Trophoblast cell (in vitro differentiated cells and primary cell): Measurements from ENCODE around the gene HEXIM2.

ENCODE experiments used
- DNase-seq, 2 donors: peaks; one replicate each; pipeline ENCODE4 v3.0.0-alpha.2; 2016
- H2AFZ ChIP-seq: 2 replicates; pipeline ENCODE4 v1.6.1; 2013; ENCODE audit warnings: low read length, moderate library complexity, mild to moderate bottlenecking; ENCODE audit not compliant: insufficient read depth, poor library complexity
- H2AK5ac ChIP-seq: 2 replicates; pipeline ENCODE4 v1.6.1; 2013; ENCODE audit warnings: mild to moderate bottlenecking, low read length
- H2BK120ac ChIP-seq: 2 replicates; pipeline ENCODE4 v1.6.1; 2013; ENCODE audit warnings: low read length, mild to moderate bottlenecking, moderate library complexity; ENCODE audit not compliant: insufficient read depth, poor library complexity
- H2BK12ac ChIP-seq: 2 replicates; pipeline ENCODE4 v1.6.1; 2013; ENCODE audit warnings: mild to moderate bottlenecking, low read length, moderate library complexity
- H2BK5ac ChIP-seq: 2 replicates; pipeline ENCODE4 v1.6.1; 2013; ENCODE audit warnings: low read length, low read depth, moderate library complexity, mild to moderate bottlenecking; ENCODE audit not compliant: poor library complexity
- H3K14ac ChIP-seq: 2 replicates; pipeline ENCODE4 v1.6.1; 2013; ENCODE audit warnings: mild to moderate bottlenecking, low read length
- H3K18ac ChIP-seq: 2 replicates; pipeline ENCODE4 v1.6.1; 2013; ENCODE audit warnings: mild to moderate bottlenecking, low read length
- H3K23ac ChIP-seq: 2 replicates; pipeline ENCODE4 v1.6.1; 2013; ENCODE audit warnings: low read length
- H3K27ac ChIP-seq: 2 replicates; pipeline ENCODE4 v1.5.1; 2013; ENCODE audit warnings: low read depth, mild to moderate bottlenecking, inconsistent platforms, low read length, moderate library complexity
- H3K27me3 ChIP-seq: 2 replicates; pipeline ENCODE4 v1.6.1; 2013; ENCODE audit warnings: inconsistent platforms, mild to moderate bottlenecking, low read length, moderate library complexity; ENCODE audit not compliant: insufficient read depth
- H3K36me3 ChIP-seq, 2 experiments: 1 replicate in 1 of 2; 2 replicates in 1 of 2; pipeline ENCODE4 v1.6.1; 2013; ENCODE audit warnings: low read length in 2 of 2, mild to moderate bottlenecking in 2 of 2, moderate library complexity in 1 of 2; ENCODE audit not compliant: insufficient read depth in 2 of 2, control insufficient read depth in 1 of 2
- H3K4ac ChIP-seq: 2 replicates; pipeline ENCODE4 v1.6.1; 2013; ENCODE audit warnings: low read depth, mild to moderate bottlenecking, low read length, moderate library complexity
- H3K4me1 ChIP-seq, 2 experiments: 1 replicate in 1 of 2; 2 replicates in 1 of 2; pipeline ENCODE4 v1.6.1; 2013; ENCODE audit warnings: low read length in 2 of 2, mild to moderate bottlenecking in 2 of 2, moderate library complexity in 1 of 2; ENCODE audit not compliant: insufficient read depth in 2 of 2, control insufficient read depth in 1 of 2
- H3K4me2 ChIP-seq: 2 replicates; pipeline ENCODE4 v1.6.1; 2013; ENCODE audit warnings: inconsistent platforms, mild to moderate bottlenecking, low read length, moderate library complexity
- H3K4me3 ChIP-seq: 2 replicates; pipeline ENCODE4 v1.5.1; 2013; ENCODE audit warnings: mild to moderate bottlenecking, low read depth, low read length, inconsistent platforms
- H3K79me1 ChIP-seq: one replicate; pipeline ENCODE4 v1.6.1; 2013; ENCODE audit warnings: low read length
- H3K79me2 ChIP-seq: 2 replicates; pipeline ENCODE4 v1.6.1; 2013; ENCODE audit warnings: low read length, mild to moderate bottlenecking; ENCODE audit not compliant: control insufficient read depth, insufficient read depth, poor library complexity
- H3K9ac ChIP-seq: 2 replicates; pipeline ENCODE4 v1.6.1; 2013; ENCODE audit warnings: mild to moderate bottlenecking, low read length
- H3K9me3 ChIP-seq: 2 replicates; pipeline ENCODE4 v1.6.1; 2013; ENCODE audit warnings: low read depth, mild to moderate bottlenecking, control low read depth, inconsistent platforms, low read length; ENCODE audit not compliant: insufficient read depth
- H4K12ac ChIP-seq: 2 replicates; pipeline ENCODE4 v1.6.1; 2013; ENCODE audit warnings: low read depth, mild to moderate bottlenecking, low read length, moderate library complexity
- H4K8ac ChIP-seq: 2 replicates; pipeline ENCODE4 v1.6.1; 2013; ENCODE audit warnings: low read depth, mild to moderate bottlenecking, low read length, moderate library complexity
- H4K91ac ChIP-seq: one replicate; pipeline ENCODE4 v1.6.1; 2013; ENCODE audit warnings: low read depth, mild to moderate bottlenecking, low read length, moderate library complexity
- WGBS: extraction: QIAGEN DNeasy Blood & Tissue Kit; methylation state at CpG from one replicate; pipeline ENCODE4 v1.1.7; 2013; ENCODE audit warnings: missing lambda C conversion rate; ENCODE audit not compliant: insufficient read length, insufficient coverage; ENCODE audit errors: extremely low coverage; 5-methylcytosine and 5-hydroxymethylcytosine counted together

The HEXIM2 gene

DNA sequence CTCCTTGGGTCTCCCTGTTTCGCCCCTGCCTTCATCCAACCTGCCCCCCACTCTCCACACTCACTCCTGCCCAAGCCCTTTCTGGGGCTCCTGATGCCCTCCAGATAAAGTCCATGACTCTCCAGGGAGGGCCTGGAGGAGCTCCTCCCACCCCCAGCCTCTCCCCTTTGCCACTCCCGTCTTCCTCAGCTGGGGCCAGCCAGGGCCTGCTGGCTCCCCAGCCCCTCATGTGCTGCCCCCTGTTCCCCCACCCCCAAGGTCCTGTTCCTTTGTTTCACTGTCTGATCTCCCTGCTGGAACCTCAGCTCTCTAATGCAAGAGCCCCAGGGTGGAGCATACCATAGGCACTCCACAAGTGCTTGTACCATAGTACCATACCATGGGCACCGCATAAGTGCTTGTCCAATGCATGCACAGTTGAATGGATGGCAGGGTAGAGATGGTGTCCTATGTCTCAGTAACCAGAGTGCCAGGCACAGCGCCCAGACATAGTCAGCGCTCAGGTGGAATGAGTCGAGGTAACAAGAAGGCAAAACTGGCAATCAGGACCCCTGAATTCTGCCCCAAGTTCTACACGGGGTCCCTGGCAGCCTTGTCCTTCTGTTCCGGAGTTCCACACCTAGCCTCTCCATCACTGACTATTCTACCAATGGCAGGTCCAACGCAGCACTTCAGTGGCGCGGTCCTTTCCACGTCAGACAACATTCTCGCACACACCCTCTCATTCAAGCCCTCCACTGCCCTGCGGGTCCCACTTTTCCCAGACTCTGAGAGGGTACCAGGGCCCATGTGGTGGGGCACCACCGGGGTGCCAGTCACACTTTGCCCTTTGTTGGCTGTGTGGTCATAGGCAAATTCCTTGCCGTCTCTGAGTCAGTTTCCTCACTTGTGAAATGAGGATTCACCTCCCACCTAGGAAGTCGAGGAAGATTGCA lies 30.7 kb upstream of the HEXIM2 start:
- Histone ChIP-seq H2BK120ac (peak overlapping the region; percentile 24), H3K4me3 (no peak overlapping the region), H3K14ac (no peak overlapping the region), H3K4me2 (peak overlapping the region; percentile 93), H4K91ac (peak overlapping the region; percentile 26), H3K36me3 (no peaks in the 10 kb centered on the region), H2AK5ac (peak overlapping the region; percentile 65), H3K4me1 (peaks cover 41 to 47% of the 10 kb centered on the region in 2 experiments), H4K12ac (no peak overlapping the region), H2BK12ac (peak overlapping the region; percentile 16), H3K18ac (peak overlapping the region; percentile 47), H2AFZ (no peak overlapping the region), H4K8ac (no peak overlapping the region), H3K4ac (no peak overlapping the region), H3K79me1 (peaks cover 32% of the 10 kb centered on the region), H3K23ac (no peak overlapping the region), H3K27me3 (no peaks in the 10 kb centered on the region), H3K9ac (no peak overlapping the region), H3K9me3 (no peaks in the 10 kb centered on the region), H3K27ac (no peak overlapping the region), H2BK5ac (no peak overlapping the region), H3K79me2 (peaks cover 6% of the 10 kb centered on the region)
- WGBS, result no CpG with 5 or more reads among the region's 17 CpGs
- no peak for DNase-seq

DNA sequence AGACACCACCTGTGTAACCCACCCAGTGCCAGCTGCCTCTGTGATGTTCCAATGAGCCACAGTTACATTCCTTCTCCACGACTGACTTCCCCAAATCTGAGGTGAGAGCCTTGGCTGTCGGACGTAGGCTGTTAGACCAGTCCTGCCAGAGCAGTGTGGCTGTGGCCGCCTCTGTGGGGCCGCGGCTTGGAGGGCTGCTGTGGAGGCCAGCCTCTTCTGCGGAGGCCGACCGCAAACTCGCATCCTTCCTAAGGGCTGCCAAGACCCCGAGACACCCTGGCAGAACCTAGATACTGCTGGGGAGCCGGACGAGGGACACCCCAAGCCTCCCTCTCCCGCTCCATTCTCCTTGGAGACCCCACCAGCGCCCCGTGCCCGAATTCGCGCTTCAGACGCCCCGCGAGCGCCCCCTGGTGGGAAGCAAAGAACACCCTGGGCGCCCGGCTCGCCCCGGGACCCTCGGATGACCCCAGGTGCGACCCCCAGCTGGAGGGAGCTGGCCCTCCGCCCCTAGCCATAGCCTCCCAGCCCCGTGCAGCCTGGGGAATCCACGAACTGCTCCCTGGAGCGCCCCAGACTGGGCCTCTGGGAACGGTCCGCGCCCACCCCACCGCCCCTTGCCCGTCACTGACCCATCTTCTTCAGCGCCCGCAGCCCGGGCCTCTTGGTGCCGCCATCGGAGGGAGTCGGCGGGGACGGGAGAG lies 29.9 kb upstream of the HEXIM2 start:
- H3K79me2 ChIP-seq, result peaks cover 6% of the 10 kb centered on the region
- peak overlapping the region; percentile 32 for H2AFZ ChIP-seq
- peak overlapping the region; percentile 33 for H3K14ac ChIP-seq
- peak overlapping the region; percentile 11 for H2BK12ac ChIP-seq
- peak overlapping the region; percentile 65 for H3K4ac ChIP-seq
- no CpG with 5 or more reads among the region's 46 CpGs for WGBS
- peak overlapping the region; percentile 60 for H4K91ac ChIP-seq
- H3K4me1 ChIP-seq, result peaks cover 42 to 49% of the 10 kb centered on the region in 2 experiments
- no peaks in the 10 kb centered on the region for H3K36me3 ChIP-seq
- no peak overlapping the region for H3K23ac ChIP-seq
- H3K9ac ChIP-seq, result no peak overlapping the region
- peak overlapping the region; percentile 93 for H3K4me2 ChIP-seq
- H2BK5ac ChIP-seq, result peak overlapping the region; percentile 8
- H3K27me3 ChIP-seq, result no peaks in the 10 kb centered on the region
- peak overlapping the region; percentile 63 for H4K12ac ChIP-seq
- peaks cover 32% of the 10 kb centered on the region for H3K79me1 ChIP-seq
- peak overlapping the region; percentile 80 for H3K4me3 ChIP-seq
- DNase-seq, result peak; percentile 78 to 87
- peak overlapping the region; percentile 59 for H2BK120ac ChIP-seq
- H2AK5ac ChIP-seq, result no peak overlapping the region
- peak overlapping the region; percentile 61 for H3K18ac ChIP-seq
- no peaks in the 10 kb centered on the region for H3K9me3 ChIP-seq
- peak overlapping the region; percentile 46 for H4K8ac ChIP-seq
- peak overlapping the region; percentile 58 for H3K27ac ChIP-seq

DNA sequence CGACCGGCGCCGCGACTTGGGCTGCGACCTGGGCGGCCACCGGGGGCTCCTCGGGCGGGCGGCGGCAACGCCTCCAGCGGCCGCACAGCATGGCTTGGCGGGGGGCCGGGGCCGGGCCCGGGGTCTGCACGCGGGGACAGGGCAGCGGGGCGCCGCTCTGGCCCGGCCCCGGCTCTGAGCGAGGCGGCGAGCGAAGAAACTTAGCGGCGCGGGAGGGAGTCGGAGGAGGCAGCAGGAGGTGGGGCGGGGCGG lies 29.4 kb upstream of the HEXIM2 start, which contains the start of gene PLCD3:
PLCD3 (minus strand) TSS at position 196 of the 252 bp plus-strand sequence; CDS start at position 91, 105 bp downstream.
- Histone ChIP-seq H3K9me3 (no peaks in the 10 kb centered on the region), H2BK120ac (peak within 1 kb of the TSS; percentile 64), H3K18ac (peak within 1 kb of the TSS; percentile 67), H2BK5ac (peak within 1 kb of the TSS; percentile 69), H3K79me2 (peaks cover 6% of the 10 kb centered on the region), H3K14ac (peak within 1 kb of the TSS; percentile 68), H4K12ac (peak within 1 kb of the TSS; percentile 63), H3K27ac (peak within 1 kb of the TSS; percentile 69), H2AK5ac (no peak within 1 kb of the TSS), H2BK12ac (peak within 1 kb of the TSS; percentile 11), H2AFZ (peak within 1 kb of the TSS; percentile 32), H3K4me2 (peak within 1 kb of the TSS; percentile 94), H3K4ac (peak within 1 kb of the TSS; percentile 65), H3K79me1 (peaks cover 30% of the 10 kb centered on the region), H3K23ac (no peak within 1 kb of the TSS), H3K4me3 (peak within 1 kb of the TSS; percentile 80), H3K36me3 (no peaks in the 10 kb centered on the region), H3K4me1 (peaks cover 40 to 47% of the 10 kb centered on the region in 2 experiments), H3K27me3 (no peaks in the 10 kb centered on the region), H4K91ac (peak within 1 kb of the TSS; percentile 60), H3K9ac (peak within 1 kb of the TSS; percentile 57), H4K8ac (peak within 1 kb of the TSS; percentile 73)
- DNase-seq, result no peak
- no CpG with 5 or more reads among the region's 36 CpGs for whole genome bisulfite sequencing

DNA sequence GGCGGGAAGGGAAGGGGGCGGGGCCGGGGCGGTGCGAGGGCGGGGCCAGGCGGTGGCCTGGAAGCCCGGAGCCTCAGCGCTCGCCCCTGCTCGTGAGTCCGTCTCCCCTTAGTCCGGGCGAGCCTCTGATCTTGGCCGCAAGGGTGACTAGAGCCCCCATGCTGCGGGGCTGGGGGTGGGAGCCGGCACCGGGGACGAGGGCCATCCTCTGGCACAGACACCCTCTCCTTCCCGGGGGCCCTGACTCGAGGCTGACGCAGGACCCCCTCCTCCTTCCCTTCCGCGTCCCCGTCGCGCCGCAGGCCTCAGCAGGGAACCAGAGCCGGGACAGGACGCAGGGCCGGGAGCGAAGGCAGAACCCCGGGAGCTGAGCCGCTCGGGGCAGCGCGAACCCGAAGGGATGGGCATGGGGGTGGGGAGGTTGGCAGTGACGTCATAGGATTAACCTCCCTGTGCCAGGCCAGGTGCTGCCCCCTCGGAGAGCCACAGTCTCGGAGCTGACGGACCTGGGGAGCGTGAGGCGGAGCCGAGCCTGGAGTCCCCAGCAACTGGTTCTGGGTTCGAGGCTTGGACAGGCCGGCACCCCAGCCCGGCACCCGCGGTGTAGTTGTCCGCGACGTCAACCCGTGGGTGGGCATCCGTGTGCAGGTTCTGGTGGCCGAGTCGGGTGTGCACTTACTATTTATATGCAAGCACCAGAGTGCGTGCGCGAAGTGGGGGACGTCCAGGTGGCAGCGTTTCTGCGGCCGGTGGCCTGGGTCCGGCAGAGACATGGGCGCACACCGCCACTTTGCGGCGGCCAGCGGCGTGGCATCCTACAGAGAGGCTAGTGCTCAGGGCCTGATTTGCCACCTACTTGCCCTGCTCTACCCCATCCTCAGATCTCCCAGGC lies 28.9 kb upstream of the HEXIM2 start:
- WGBS, result no CpG with 5 or more reads among the region's 71 CpGs
- Histone ChIP-seq H3K14ac (peak overlapping the region; percentile 68), H3K79me2 (peaks cover 6% of the 10 kb centered on the region), H3K18ac (peak overlapping the region; percentile 67), H2BK5ac (peak overlapping the region; percentile 69), H2AFZ (peak overlapping the region; percentile 27), H3K4me1 (peaks cover 34 to 41% of the 10 kb centered on the region in 2 experiments), H3K4ac (no peak overlapping the region), H3K9me3 (no peaks in the 10 kb centered on the region), H3K27ac (peak overlapping the region; percentile 69), H2AK5ac (no peak overlapping the region), H3K4me2 (peak overlapping the region; percentile 94), H2BK12ac (no peak overlapping the region), H3K79me1 (peaks cover 30% of the 10 kb centered on the region), H4K12ac (no peak overlapping the region), H4K91ac (no peak overlapping the region), H3K4me3 (peak overlapping the region; percentile 79), H3K9ac (peak overlapping the region; percentile 57), H2BK120ac (peak overlapping the region; percentile 64), H3K36me3 (no peaks in the 10 kb centered on the region), H3K27me3 (no peaks in the 10 kb centered on the region), H3K23ac (no peak overlapping the region), H4K8ac (peak overlapping the region; percentile 73)
- peak; percentile 83 to 92 for DNase-seq
